K562 (cell line): Measurements from ENCODE around the gene PHOX2A. TPM values are rescaled to one million over a fixed set of nuclear protein-coding genes. Genes with fewer than 3 reads are reported as not detected.

ENCODE experiments used
- ATAC-seq: fragments of 200-7000 bp; cut with Tn5 transposase; 3 replicates; pipeline ENCODE4 v1.9.1; 2020; ENCODE audit warnings: moderate library complexity
- BruUV-seq: library from RNA; stranded (reverse); fragments of 400-500 nt; replicated peaks from 2 replicates; lab custom pipeline; 2021; lab: Mats Ljungman, UMichigan
- CTCF ChIA-PET: fragments of 300-600 bp; formaldehyde crosslinking; extraction: SDS; loops from one replicate; lab custom pipeline; 2021; ENCODE audit warnings: low intra/inter-chr PET ratio; lab: Yijun Ruan, JAX
- POLR2A ChIA-PET: fragments of 300-600, 350-650 bp; sonication (Branson Sonifier 250); formaldehyde crosslinking; extraction: SDS; loops from one replicate; lab custom pipeline; 2021; ENCODE audit warnings: antibody characterized with exemption, inconsistent platforms; lab: Yijun Ruan, JAX
- DNase-seq, 4 experiments: peaks; one replicate each; pipeline versions ENCODE4 v3.0.0 to v3.0.0-alpha.2; 2011 to 2018; ENCODE audit warnings: low spot score in 3 of 4, mixed read lengths in 3 of 4; ENCODE audit errors: extremely low read depth in 1 of 4
- FAIRE-seq: peaks from 2 replicates; lab custom pipeline; 2011; peaks lifted over from hg19 to GRCh38; lab: Jason Lieb, UNC
- H2AFZ ChIP-seq: 2 replicates; pipeline ENCODE4 v1.6.0; 2011; ENCODE audit warnings: low read depth, low read length, control low read depth, inconsistent platforms
- H3K27ac ChIP-seq: fragments of 200-600 bp; 3 replicates; pipeline ENCODE4 v1.8.0; 2011; ENCODE audit warnings: low read depth, mild to moderate bottlenecking, control low read depth, inconsistent platforms, low read length, moderate library complexity, mixed read lengths; ENCODE audit errors: extremely low read depth
- H3K27me3 ChIP-seq, 2 experiments: fragments of 300-600 bp in 1 of 2; 2 replicates in 1 of 2; 3 replicates in 1 of 2; pipeline versions ENCODE4 v1.6.0 to v1.8.0; 2011; ENCODE audit warnings: inconsistent platforms in 2 of 2, low read length in 2 of 2, mild to moderate bottlenecking in 1 of 2, mixed read lengths in 1 of 2, moderate library complexity in 1 of 2; ENCODE audit not compliant: control insufficient read depth in 2 of 2, insufficient read depth in 2 of 2
- H3K36me3 ChIP-seq: fragments of 300-600 bp; 3 replicates; pipeline ENCODE4 v1.8.0; 2011; ENCODE audit warnings: mild to moderate bottlenecking, low read length, inconsistent platforms; ENCODE audit not compliant: control insufficient read depth, insufficient read depth
- H3K4me1 ChIP-seq, 2 experiments: fragments of 200-600 bp in 1 of 2; replicated peaks in 1 of 2; 2 replicates in 1 of 2; 3 replicates in 1 of 2; pipeline versions ENCODE4 v1.5.1 to v1.8.0; 2011; ENCODE audit warnings: inconsistent platforms in 2 of 2, low read length in 2 of 2, mild to moderate bottlenecking in 1 of 2, mixed read lengths in 1 of 2, moderate library complexity in 1 of 2; ENCODE audit not compliant: control insufficient read depth in 2 of 2, insufficient read depth in 2 of 2
- H3K4me2 ChIP-seq: 2 replicates; pipeline ENCODE4 v1.6.1; 2011; ENCODE audit warnings: low read length, control low read depth, inconsistent platforms, mixed read lengths; ENCODE audit not compliant: insufficient read depth
- H3K4me3 ChIP-seq: fragments of 200-600 bp; sonication (generic), shearing (Covaris generic); 2 replicates; pipeline ENCODE4 v1.5.1; 2016; ENCODE audit warnings: control low read depth, inconsistent platforms
- H3K79me2 ChIP-seq: fragments of 200-600 bp; 3 replicates; pipeline ENCODE4 v1.8.0; 2011; ENCODE audit warnings: low read length, inconsistent platforms; ENCODE audit not compliant: control insufficient read depth, insufficient read depth
- H3K9ac ChIP-seq, 2 experiments: 2 replicates each; pipeline versions ENCODE4 v1.6.0 to v1.6.1; 2011; ENCODE audit warnings: low read depth in 2 of 2, low read length in 2 of 2, control low read depth in 1 of 2, inconsistent platforms in 1 of 2, mild to moderate bottlenecking in 1 of 2, mixed read lengths in 1 of 2; ENCODE audit not compliant: insufficient read depth in 1 of 2
- H3K9me1 ChIP-seq: one replicate; pipeline ENCODE4 v1.6.0; 2011; ENCODE audit warnings: inconsistent platforms, mild to moderate bottlenecking, low read length, moderate library complexity; ENCODE audit not compliant: control insufficient read depth, insufficient read depth
- H3K9me3 ChIP-seq: replicated peaks from 2 replicates; pipeline ENCODE4 v1.5.1; 2011; ENCODE audit warnings: low read depth, low read length, inconsistent platforms; ENCODE audit not compliant: control insufficient read depth, insufficient read depth
- H4K20me1 ChIP-seq: replicated peaks from 2 replicates; pipeline ENCODE4 v1.6.1; 2011; ENCODE audit warnings: low read length, inconsistent platforms, mixed read lengths; ENCODE audit not compliant: control insufficient read depth, insufficient read depth
- CEBPG ChIP-seq, 3 experiments: fragments of 200-800 bp in 1 of 3; sonication (Bioruptor generic) in 1 of 3; sonication (generic) in 1 of 3; formaldehyde crosslinking in 1 of 3; IDR thresholded peaks in 2 of 3; conservative IDR thresholded peaks in 1 of 3; 2 replicates each; pipeline versions ENCODE4 v1.6.1 to v1.8.0; 2016 to 2022; ENCODE audit warnings: missing compliant biosample characterization in 2 of 3, missing genetic modification characterization in 2 of 3, mild to moderate bottlenecking in 1 of 3, missing genetic modification reagents in 1 of 3
- ESRRB ChIP-seq: fragments of 250-450 bp; sonication (Bioruptor Pico); IDR thresholded peaks from 2 replicates; pipeline ENCODE4 v1.5.0; 2020; ENCODE audit warnings: mild to moderate bottlenecking, moderate library complexity, borderline replicate concordance
- MTA2 ChIP-seq: fragments of 450-650 bp; IDR thresholded peaks from 2 replicates; pipeline ENCODE4 v1.6.1; 2016; ENCODE audit warnings: low read depth
- RBFOX2 ChIP-seq: fragments of 200-400 bp; formaldehyde crosslinking; IDR thresholded peaks from 2 replicates; pipeline ENCODE4 v1.6.1; 2017; ENCODE audit warnings: low read depth, mild to moderate bottlenecking, low read length, moderate library complexity
- RERE ChIP-seq: sonication (generic); formaldehyde crosslinking; IDR thresholded peaks from 2 replicates; pipeline ENCODE4 v1.8.0; 2023; ENCODE audit warnings: missing genetic modification reagents, mild to moderate bottlenecking, borderline replicate concordance
- SMAD1 ChIP-seq: fragments of 150-350 bp; IDR thresholded peaks from 2 replicates; pipeline ENCODE4 v1.6.1; 2014; ENCODE audit warnings: low read length, low read depth; ENCODE audit not compliant: partially characterized antibody
- SMARCC2 ChIP-seq: fragments of 450-650 bp; IDR thresholded peaks from 2 replicates; pipeline ENCODE4 v1.6.1; 2017; ENCODE audit warnings: antibody characterized with exemption, moderate library complexity, mild to moderate bottlenecking, low read depth
- ZNF212 ChIP-seq: fragments of 450-650 bp; formaldehyde crosslinking; IDR thresholded peaks from 2 replicates; pipeline ENCODE4 v1.4.0; 2020; ENCODE audit warnings: mild to moderate bottlenecking
- ZNF436 ChIP-seq: fragments of 250-450, 450-650 bp; sonication (Bioruptor Pico); formaldehyde crosslinking; IDR thresholded peaks from 2 replicates; pipeline ENCODE4 v1.7.0; 2020; ENCODE audit warnings: mild to moderate bottlenecking
- ZNF717 ChIP-seq: fragments of 250-450 bp; sonication (Bioruptor Pico); IDR thresholded peaks from 2 replicates; pipeline ENCODE4 v1.5.0; 2021
- WGBS: fragments of 100-300 bp; shearing (Covaris generic); methylation state at CpG from one replicate; pipeline ENCODE4 v1.1.6; 2016; ENCODE audit warnings: low coverage, mixed read lengths; ENCODE audit not compliant: insufficient coverage; ENCODE audit errors: missing lambda C conversion rate; 5-methylcytosine and 5-hydroxymethylcytosine counted together
- in situ Hi-C: fragments of 300-500 bp; cut with MboI; formaldehyde crosslinking; loops from 4 replicates; pipeline ENCODE4 v1.15.0; 2018; ENCODE audit warnings: inconsistent platforms, mixed read lengths
- intact Hi-C: fragments of 100-400 bp; cut with micrococcal nuclease; formaldehyde crosslinking; loops from 2 replicates; pipeline ENCODE4 v1.14.2; 2022
- polyA plus RNA-seq, 8 experiments: library from polyadenylated mRNA; depleted of rRNA in 4 of 8; stranded (reverse) in 5 of 8; unstranded in 3 of 8; fragments of >200 nt; fragmentation: Nextera tagmentation in 2 of 8; fragmentation: Illumina TruSeq in 1 of 8; extraction: Ambion mirVana in 2 of 8; extraction: Trizol in 1 of 8; gene quantifications; 2 replicates each; pipeline versions ENCODE4 v1.2.1 to v1.2.3, GENCODE V29; 2011 to 2014; ENCODE audit warnings: inconsistent platforms in 1 of 8, missing spikeins in 1 of 8
- total RNA-seq, 7 experiments: library from RNA; depleted of rRNA in 6 of 7; stranded (reverse); fragments of >200 nt in 6 of 7; fragmentation: Illumina TruSeq in 2 of 7; extraction: Trizol in 2 of 7; gene quantifications; 2 replicates each; pipeline versions ENCODE4 v1.2.1 to v1.2.3, GENCODE V29; 2011 to 2021; ENCODE audit warnings: low replicate concordance in 1 of 7
- TF ChIP-seq, protein P1 (sequence below): fragments of 250-450 bp; sonication (Bioruptor Pico); IDR thresholded peaks from 2 replicates; pipeline ENCODE4 v1.8.0; 2022; ENCODE audit warnings: inconsistent platforms
- TF ChIP-seq, protein P2 (sequence below): fragments of 450-650 bp; formaldehyde crosslinking; IDR thresholded peaks from 2 replicates; pipeline ENCODE4 v1.4.0; 2020; ENCODE audit warnings: mild to moderate bottlenecking, moderate library complexity

The PHOX2A gene
- total and polyA plus RNA-seq, 9 of the 15 experiments (the other 6 are each of a cell fraction or from before 2014, with no cell fraction given), result not detected

GRCh38 chr11:72232260-72233055 is 11.5 kb downstream of the PHOX2A start:
- POLR2A ChIA-PET, result interaction anchor here (0.7 kb wide), 1 partner anchor 141 kb away, joined by 3 read pairs; no protein-coding TSS in a partner anchor
- H3K9ac ChIP-seq, result peak overlapping the region in 1 of 2 experiments; percentile 43; a peak in 1 of 4 replicates
- CTCF ChIA-PET, result no interaction called here
- no peak overlapping the region for H2AFZ ChIP-seq
- 94% methylated on average over 18 of the region's 18 CpGs for WGBS
- H3K4me1 ChIP-seq, result peaks cover 0 to 23% of the 10 kb centered on the region in 2 experiments; a peak in 1 of 5 replicates
- intact Hi-C loops (no loop called here), in situ Hi-C loops (no loop called here)
- BruUV-seq, result no TSS peak
- H3K27ac ChIP-seq, result no peak overlapping the region
- H3K36me3 ChIP-seq, result peaks cover 100% of the 10 kb centered on the region
- no peaks in the 10 kb centered on the region for H4K20me1 ChIP-seq
- no peak for DNase-seq
- no peak overlapping the region for H3K4me3 ChIP-seq
- peaks cover 3% of the 10 kb centered on the region for H3K9me1 ChIP-seq
- no peaks in the 10 kb centered on the region for H3K79me2 ChIP-seq
- no peaks in the 10 kb centered on the region for H3K27me3 ChIP-seq
- no peaks in the 10 kb centered on the region for H3K9me3 ChIP-seq
- H3K4me2 ChIP-seq, result no peak overlapping the region
- no peak for FAIRE-seq
- ATAC-seq, result no peak
- TF ChIP-seq RERE (CRISPR knock-in tag) (no peak), ESRRB (CRISPR knock-in tag) (no peak), ZNF212 (no peak), RBFOX2 (no peak), ZNF436 (no peak), SMARCC2 (no peak), ZNF717 (CRISPR knock-in tag) (no peak), CEBPG (CRISPR knock-in tag; IDR thresholded peaks at IDR 0.05) (no peak), CEBPG (tag; conservative IDR thresholded peaks at IDR 0.05 in 1 of 2, IDR thresholded peaks at IDR 0.05 in 1 of 2) (no peak), MTA2 (no peak), SMAD1 (no peak)
- TF ChIP-seq, protein P1, sequence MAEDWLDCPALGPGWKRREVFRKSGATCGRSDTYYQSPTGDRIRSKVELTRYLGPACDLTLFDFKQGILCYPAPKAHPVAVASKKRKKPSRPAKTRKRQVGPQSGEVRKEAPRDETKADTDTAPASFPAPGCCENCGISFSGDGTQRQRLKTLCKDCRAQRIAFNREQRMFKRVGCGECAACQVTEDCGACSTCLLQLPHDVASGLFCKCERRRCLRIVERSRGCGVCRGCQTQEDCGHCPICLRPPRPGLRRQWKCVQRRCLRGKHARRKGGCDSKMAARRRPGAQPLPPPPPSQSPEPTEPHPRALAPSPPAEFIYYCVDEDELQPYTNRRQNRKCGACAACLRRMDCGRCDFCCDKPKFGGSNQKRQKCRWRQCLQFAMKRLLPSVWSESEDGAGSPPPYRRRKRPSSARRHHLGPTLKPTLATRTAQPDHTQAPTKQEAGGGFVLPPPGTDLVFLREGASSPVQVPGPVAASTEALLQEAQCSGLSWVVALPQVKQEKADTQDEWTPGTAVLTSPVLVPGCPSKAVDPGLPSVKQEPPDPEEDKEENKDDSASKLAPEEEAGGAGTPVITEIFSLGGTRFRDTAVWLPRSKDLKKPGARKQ (CRISPR knock-in tag), result no peak
- TF ChIP-seq, protein P2, sequence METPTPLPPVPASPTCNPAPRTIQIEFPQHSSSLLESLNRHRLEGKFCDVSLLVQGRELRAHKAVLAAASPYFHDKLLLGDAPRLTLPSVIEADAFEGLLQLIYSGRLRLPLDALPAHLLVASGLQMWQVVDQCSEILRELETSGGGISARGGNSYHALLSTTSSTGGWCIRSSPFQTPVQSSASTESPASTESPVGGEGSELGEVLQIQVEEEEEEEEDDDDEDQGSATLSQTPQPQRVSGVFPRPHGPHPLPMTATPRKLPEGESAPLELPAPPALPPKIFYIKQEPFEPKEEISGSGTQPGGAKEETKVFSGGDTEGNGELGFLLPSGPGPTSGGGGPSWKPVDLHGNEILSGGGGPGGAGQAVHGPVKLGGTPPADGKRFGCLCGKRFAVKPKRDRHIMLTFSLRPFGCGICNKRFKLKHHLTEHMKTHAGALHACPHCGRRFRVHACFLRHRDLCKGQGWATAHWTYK, result no peak
